ENCODE data around the gene ERGIC1.

The ERGIC1 gene

GRCh38 chr5:172926008-172926523 is 92.0 kb downstream of the ERGIC1 start:
- H3K4me3 ChIP-seq (ENCODE audit: low read length, poor library complexity, severe bottlenecking), result no peak overlapping the region
- H2AFZ ChIP-seq (ENCODE audit: low read length), result no peak overlapping the region
- H3K9me3 ChIP-seq (ENCODE audit: insufficient read depth, low read depth, low read length), result no peaks in the 10 kb centered on the region
- no peaks in the 10 kb centered on the region for H3F3A ChIP-seq (ENCODE audit: low read depth)
- peaks cover 40% of the 10 kb centered on the region; the same call in 1 of the 2 replicates for H3K36me3 ChIP-seq (ENCODE audit: insufficient read depth, low read length)
- H3K27me3 ChIP-seq (ENCODE audit: insufficient read depth, low read length, poor library complexity, severe bottlenecking), result no peaks in the 10 kb centered on the region
- no peak overlapping the region for H3K9ac ChIP-seq (ENCODE audit: low read depth, low read length, poor library complexity, severe bottlenecking)
- no peaks in the 10 kb centered on the region for H3K79me2 ChIP-seq (ENCODE audit: insufficient read depth, low read length)
- H3K9me2 ChIP-seq (replicated peaks; ENCODE audit: low read depth, low read length), result no peaks in the 10 kb centered on the region
- H3K4me1 ChIP-seq (ENCODE audit: insufficient read depth, low read length, poor library complexity, severe bottlenecking), result no peaks in the 10 kb centered on the region
- H4K20me1 ChIP-seq (ENCODE audit: insufficient read depth, low read length, poor library complexity, severe bottlenecking), result no peaks in the 10 kb centered on the region
- TF ChIP-seq EZH2phosphoT487 (IDR thresholded peaks at IDR 0.05; ENCODE audit: borderline replicate concordance) (no peak), CTCF (conservative IDR thresholded peaks at IDR 0.05; ENCODE audit: low read length) (no peak)
- no peak overlapping the region for H3K4me2 ChIP-seq (ENCODE audit: low read depth, low read length, poor library complexity, severe bottlenecking)

GRCh38 chr5:172926796-172927195 is 92.7 kb downstream of the ERGIC1 start:
- H3K79me2 ChIP-seq (ENCODE audit: insufficient read depth, low read length), result no peaks in the 10 kb centered on the region
- peaks cover 34% of the 10 kb centered on the region; the same call in 1 of the 2 replicates for H3K36me3 ChIP-seq (ENCODE audit: insufficient read depth, low read length)
- H3K4me3 ChIP-seq (ENCODE audit: low read length, poor library complexity, severe bottlenecking), result no peak overlapping the region
- no peaks in the 10 kb centered on the region for H3K27me3 ChIP-seq (ENCODE audit: insufficient read depth, low read length, poor library complexity, severe bottlenecking)
- H2AFZ ChIP-seq (ENCODE audit: low read length), result no peak overlapping the region
- no peaks in the 10 kb centered on the region for H3F3A ChIP-seq (ENCODE audit: low read depth)
- TF ChIP-seq EZH2phosphoT487 (IDR thresholded peaks at IDR 0.05; ENCODE audit: borderline replicate concordance) (no peak), CTCF (conservative IDR thresholded peaks at IDR 0.05; ENCODE audit: low read length) (no peak)
- no peaks in the 10 kb centered on the region for H4K20me1 ChIP-seq (ENCODE audit: insufficient read depth, low read length, poor library complexity, severe bottlenecking)
- H3K9me2 ChIP-seq (replicated peaks; ENCODE audit: low read depth, low read length), result no peaks in the 10 kb centered on the region
- H3K9ac ChIP-seq (ENCODE audit: low read depth, low read length, poor library complexity, severe bottlenecking), result no peak overlapping the region
- no peaks in the 10 kb centered on the region for H3K9me3 ChIP-seq (ENCODE audit: insufficient read depth, low read depth, low read length)
- H3K4me2 ChIP-seq (ENCODE audit: low read depth, low read length, poor library complexity, severe bottlenecking), result no peak overlapping the region
- no peaks in the 10 kb centered on the region for H3K4me1 ChIP-seq (ENCODE audit: insufficient read depth, low read length, poor library complexity, severe bottlenecking)

- Histone ChIP-seq H3F3A (ENCODE audit: low read depth) (no peaks in the 10 kb centered on the region), H3K9ac (ENCODE audit: low read depth, low read length, poor library complexity, severe bottlenecking) (no peak overlapping the region), H3K9me3 (ENCODE audit: insufficient read depth, low read depth, low read length) (no peaks in the 10 kb centered on the region), H3K79me2 (ENCODE audit: insufficient read depth, low read length) (no peaks in the 10 kb centered on the region), H3K4me3 (ENCODE audit: low read length, poor library complexity, severe bottlenecking) (no peak overlapping the region), H2AFZ (ENCODE audit: low read length) (no peak overlapping the region), H4K20me1 (ENCODE audit: insufficient read depth, low read length, poor library complexity, severe bottlenecking) (no peaks in the 10 kb centered on the region), H3K9me2 (replicated peaks; ENCODE audit: low read depth, low read length) (no peaks in the 10 kb centered on the region), H3K36me3 (ENCODE audit: insufficient read depth, low read length) (peaks cover 38% of the 10 kb centered on the region; the same call in 1 of the 2 replicates), H3K4me2 (ENCODE audit: low read depth, low read length, poor library complexity, severe bottlenecking) (no peak overlapping the region), H3K4me1 (ENCODE audit: insufficient read depth, low read length, poor library complexity, severe bottlenecking) (no peaks in the 10 kb centered on the region), H3K27me3 (ENCODE audit: insufficient read depth, low read length, poor library complexity, severe bottlenecking) (no peaks in the 10 kb centered on the region)
- TF ChIP-seq CTCF (conservative IDR thresholded peaks at IDR 0.05; ENCODE audit: low read length) (no peak), EZH2phosphoT487 (IDR thresholded peaks at IDR 0.05; ENCODE audit: borderline replicate concordance) (no peak)
Measured at GRCh38 chr5:172929371-172929838, 95.4 kb downstream of the ERGIC1 start.
